Measurements from ENCODE around the gene PTGIR. TPM values are rescaled to one million over a fixed set of nuclear protein-coding genes. Genes with fewer than 3 reads are reported as not detected.

PTGIR gene
- total RNA-seq, 2 experiments from 2014 or later, result 45.4 to 48.8 TPM

- peak overlapping the region; percentile 96 for H3K27ac Mint-ChIP-seq
- ATAC-seq (no peak), DNase-seq (no peak)
- peak overlapping the region; percentile 96 for H3K4me3 Mint-ChIP-seq
- peaks cover 58% of the 10 kb centered on the region for H3K4me1 Mint-ChIP-seq (ENCODE audit: low read depth)
- intact Hi-C loops (cut with micrococcal nuclease), result no loop called here
- ChIA-PET CTCF (interaction anchor here (0.6 to 5.1 kb wide), 3 partner anchors 10 to 38 kb away, joined by 3 to 28 read pairs (median 11); partner anchors contain the start of gene DACT3), POLR2A (interaction anchor here (0.9 to 11.8 kb wide), 5 partner anchors 8 to 22 kb away, joined by 3 to 116 read pairs (median 6); no protein-coding TSS in a partner anchor)
- H3K9me3 Mint-ChIP-seq, result no peaks in the 10 kb centered on the region
- H3K36me3 Mint-ChIP-seq (ENCODE audit: low read depth), result peaks cover 40% of the 10 kb centered on the region
- peaks cover 3% of the 10 kb centered on the region for H3K27me3 Mint-ChIP-seq
- TF ChIP-seq CTCF (IDR thresholded peaks at IDR 0.05), result no peak
These were observed 880 bp downstream of the PTGIR start for GRCh38 chr19:46623915-46624502.

DNA sequence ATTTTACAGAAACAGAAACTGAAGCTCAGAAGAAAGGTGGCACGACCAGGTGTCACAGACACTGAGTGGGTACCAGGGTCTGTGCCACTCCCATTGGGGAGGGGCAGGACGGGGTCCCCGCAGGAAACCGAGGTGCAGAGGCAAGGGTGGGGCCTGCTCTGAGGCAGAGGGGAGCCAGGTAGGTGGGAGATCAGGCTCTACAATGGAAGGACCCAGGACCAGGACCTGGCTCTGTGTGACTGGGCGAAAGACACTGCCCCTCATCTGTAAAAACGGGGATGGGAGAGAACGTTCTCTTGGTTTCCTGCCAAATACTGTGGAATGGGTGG, 2.8 kb downstream of the PTGIR start:
- DNase-seq (no peak), ATAC-seq (no peak)
- H3K9me3 Mint-ChIP-seq, result no peaks in the 10 kb centered on the region
- H3K4me3 Mint-ChIP-seq, result peak overlapping the region; percentile 71
- TF ChIP-seq CTCF (IDR thresholded peaks at IDR 0.05), result no peak
- intact Hi-C loops (cut with micrococcal nuclease), result no loop called here
- ChIA-PET CTCF (interaction anchor here (1.1 to 19.7 kb wide), 9 partner anchors 8 to 81 kb away, joined by 3 to 300 read pairs (median 5); partner anchors contain the start of gene DACT3), POLR2A (interaction anchor here (0.5 to 14.9 kb wide), 6 partner anchors 10 to 492 kb away, joined by 3 to 232 read pairs (median 6); partner anchors contain the start of genes CALM3, DACT3, GNG8 and ZC3H4)
- peaks cover 66% of the 10 kb centered on the region for H3K4me1 Mint-ChIP-seq (ENCODE audit: low read depth)
- peaks cover 46% of the 10 kb centered on the region for H3K36me3 Mint-ChIP-seq (ENCODE audit: low read depth)
- H3K27me3 Mint-ChIP-seq, result peaks cover 3% of the 10 kb centered on the region
- H3K27ac Mint-ChIP-seq, result peak overlapping the region; percentile 98

DNA sequence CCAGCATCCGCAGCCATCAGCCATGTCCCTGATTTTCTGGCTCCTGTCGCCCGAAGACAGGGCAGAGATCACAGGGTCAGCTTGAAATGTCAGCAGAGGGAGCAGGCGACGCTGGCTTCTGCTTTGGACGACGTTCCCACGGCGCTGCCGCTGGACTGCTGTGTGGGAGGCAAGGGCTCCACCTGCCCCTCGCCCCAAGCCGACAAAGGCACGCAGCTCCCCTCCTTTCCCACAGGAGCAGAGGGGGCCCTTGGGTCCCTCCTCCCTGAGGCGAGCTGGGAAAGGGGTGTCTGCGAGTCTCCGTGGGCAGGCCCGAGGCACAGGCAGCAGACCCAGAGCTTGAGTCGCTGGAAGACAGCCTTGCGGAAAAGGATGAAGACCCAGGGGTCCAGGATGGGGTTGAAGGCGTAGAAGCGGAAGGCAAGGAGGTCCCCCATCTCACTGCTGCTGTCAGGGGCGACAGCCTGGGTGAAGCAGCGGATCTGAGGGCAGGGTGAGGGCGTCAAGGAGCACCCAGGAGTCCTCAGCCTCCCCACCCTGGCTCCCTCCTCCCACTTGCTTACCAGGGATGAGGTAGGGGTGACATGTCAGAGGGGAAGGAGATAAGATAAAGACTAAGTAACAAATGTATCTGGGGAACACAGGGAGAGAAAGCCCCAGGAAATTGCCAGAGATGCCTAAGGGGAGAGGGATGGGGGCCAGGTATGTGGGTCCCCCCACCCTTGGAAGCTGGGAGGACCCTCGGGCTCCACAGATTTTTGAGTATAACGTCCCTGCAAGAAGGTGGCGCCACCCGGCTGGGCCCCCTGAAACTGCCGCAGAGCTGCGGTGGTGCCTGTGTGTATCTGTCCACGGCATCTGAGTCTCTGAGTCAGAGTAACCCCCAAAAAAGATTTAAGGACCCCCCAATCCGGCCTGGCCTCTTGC, 3.4 kb downstream of the PTGIR start:
- Mint-ChIP-seq H3K27ac (peak overlapping the region; percentile 98), H3K27me3 (peaks cover 3% of the 10 kb centered on the region), H3K36me3 (ENCODE audit: low read depth) (peaks cover 46% of the 10 kb centered on the region), H3K4me3 (peak overlapping the region; percentile 71), H3K9me3 (no peaks in the 10 kb centered on the region), H3K4me1 (ENCODE audit: low read depth) (peaks cover 68% of the 10 kb centered on the region)
- peak; percentile 63 for TF ChIP-seq CTCF (IDR thresholded peaks at IDR 0.05)
- intact Hi-C loops (cut with micrococcal nuclease), result no loop called here
- DNase-seq (peak; percentile 77), ATAC-seq (no peak)
- CTCF ChIA-PET, result interaction anchor here (0.7 to 19.7 kb wide), 13 partner anchors 7 to 82 kb away, joined by 3 to 300 read pairs (median 4); partner anchors contain the start of gene DACT3
- POLR2A ChIA-PET, result interaction anchor here (0.5 to 14.9 kb wide), 7 partner anchors 11 to 492 kb away, joined by 3 to 232 read pairs (median 4); partner anchors contain the start of genes CALM3, DACT3, GNG8 and ZC3H4

DNA sequence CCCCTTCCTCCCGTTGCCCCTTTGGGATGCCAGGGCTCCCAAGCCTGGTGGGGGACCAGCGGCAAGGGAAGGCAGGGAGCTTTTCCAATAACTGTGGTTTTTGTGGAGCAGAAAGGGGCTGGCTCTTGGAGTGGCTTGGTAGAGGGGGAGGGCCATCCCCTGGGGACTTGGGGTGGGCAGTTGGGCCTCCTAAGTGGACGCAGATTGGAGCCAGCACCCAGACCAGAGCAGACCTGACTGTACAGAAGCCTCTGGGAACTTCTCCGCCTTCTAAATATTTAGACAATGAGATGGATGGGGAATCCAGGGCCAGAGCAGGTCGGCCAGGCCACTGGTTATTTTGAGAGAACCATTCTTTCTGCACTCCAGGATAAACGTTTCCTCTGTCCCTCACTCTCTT, 4.2 kb downstream of the PTGIR start:
- ChIA-PET CTCF (interaction anchor here (1.2 to 19.7 kb wide), 7 partner anchors 8 to 42 kb away, joined by 4 to 300 read pairs (median 5); partner anchors contain the start of gene DACT3), POLR2A (interaction anchor here (0.7 to 14.9 kb wide), 6 partner anchors 9 to 98 kb away, joined by 3 to 232 read pairs (median 8); partner anchors contain the start of genes CALM3 and GNG8)
- peak overlapping the region; percentile 71 for H3K4me3 Mint-ChIP-seq
- no peak for DNase-seq
- H3K4me1 Mint-ChIP-seq (ENCODE audit: low read depth), result peaks cover 71% of the 10 kb centered on the region
- H3K27me3 Mint-ChIP-seq, result peaks cover 3% of the 10 kb centered on the region
- peaks cover 46% of the 10 kb centered on the region for H3K36me3 Mint-ChIP-seq (ENCODE audit: low read depth)
- H3K9me3 Mint-ChIP-seq, result no peaks in the 10 kb centered on the region
- TF ChIP-seq CTCF (IDR thresholded peaks at IDR 0.05), result no peak
- intact Hi-C loops (cut with micrococcal nuclease), result no loop called here
- peak overlapping the region; percentile 98 for H3K27ac Mint-ChIP-seq
- ATAC-seq, result no peak

All from activated CD8-positive, alpha-beta T cell treated with anti-CD3 and anti-CD28 coated beads for 36 hours (primary cell).